HCT116 (cell line): ENCODE results near the gene TRIM69. TPM values are rescaled to one million over a fixed set of nuclear protein-coding genes. Genes with fewer than 3 reads are reported as not detected.

Experiments used
- ATAC-seq: fragments of 200-7000 bp; cut with Tn5 transposase; 2 replicates; pipeline ENCODE4 v1.9.1; 2020; ENCODE audit warnings: mild to moderate bottlenecking, moderate library complexity
- BruUV-seq: library from RNA; stranded (reverse); fragments of 400-500 nt; replicated peaks from 2 replicates; lab custom pipeline; 2021; lab: Mats Ljungman, UMichigan
- CTCF ChIA-PET: fragments of 300-600 bp; sonication (Branson Sonifier 250); formaldehyde crosslinking; loops from one replicate; lab custom pipeline; 2021; ENCODE audit warnings: antibody characterized with exemption; lab: Charles Lee
- POLR2A ChIA-PET: fragments of 300-600, 350-600 bp; sonication (Branson Sonifier 250); formaldehyde crosslinking; loops from one replicate; lab custom pipeline; 2021; ENCODE audit warnings: antibody characterized with exemption; lab: Charles Lee
- RAD21 ChIA-PET, 2 experiments: fragments of 300-600 bp; sonication (Branson Sonifier 250); formaldehyde crosslinking; loops; one replicate each; lab custom pipeline; 2023; ENCODE audit warnings: low total read pairs in 2 of 2; ENCODE audit not compliant: uncharacterized antibody in 2 of 2, unreplicated experiment in 2 of 2, low non-redundant PET in 1 of 2; lab: Charles Lee
- DNase-seq: peaks from one replicate; pipeline ENCODE4 v3.0.0-alpha.2; 2010; ENCODE audit warnings: low read depth, low spot score
- H2AFZ ChIP-seq: fragments of 200-600 bp; shearing (Covaris generic), sonication (generic); 2 replicates; pipeline ENCODE4 v1.6.1; 2017; ENCODE audit warnings: low read depth, mixed run types, mixed read lengths, antibody characterized with exemption, low read length; ENCODE audit not compliant: poor library complexity, severe bottlenecking
- H3K27ac ChIP-seq: 2 replicates; pipeline ENCODE4 v1.5.1; 2012; ENCODE audit warnings: low read depth, low read length
- H3K27me3 ChIP-seq: fragments of 200-600 bp; sonication (generic); 2 replicates; pipeline ENCODE4 v1.6.1; 2016; ENCODE audit warnings: mixed run types, low read length, mixed read lengths; ENCODE audit not compliant: insufficient read depth
- H3K36me3 ChIP-seq, 2 experiments: fragments of 200-500 bp in 1 of 2; fragments of 200-600 bp in 1 of 2; sonication (Bioruptor generic) in 1 of 2; sonication (generic) in 1 of 2; 2 replicates each; pipeline versions ENCODE4 v1.5.1 to v1.6.1; 2014 to 2016; ENCODE audit warnings: low read length in 2 of 2, inconsistent platforms in 1 of 2, mixed read lengths in 1 of 2, mixed run types in 1 of 2; ENCODE audit not compliant: insufficient read depth in 2 of 2, control insufficient read depth in 1 of 2
- H3K4me1 ChIP-seq, 2 experiments: fragments of 200-600 bp in 1 of 2; sonication (generic) in 1 of 2; 2 replicates each; pipeline versions ENCODE4 v1.5.1 to v1.6.1; 2012 to 2017; ENCODE audit warnings: low read length in 2 of 2, inconsistent platforms in 1 of 2, mild to moderate bottlenecking in 1 of 2, mixed read lengths in 1 of 2, mixed run types in 1 of 2, moderate library complexity in 1 of 2; ENCODE audit not compliant: insufficient read depth in 2 of 2, control insufficient read depth in 1 of 2
- H3K4me2 ChIP-seq: fragments of 200-600 bp; sonication (generic); 2 replicates; pipeline ENCODE4 v1.6.1; 2017; ENCODE audit warnings: mixed run types, low read length, mixed read lengths
- H3K4me3 ChIP-seq, 2 experiments: fragments of 200-600 bp in 1 of 2; sonication (generic) in 1 of 2; replicated peaks in 1 of 2; 2 replicates each; pipeline ENCODE4 v1.5.1; 2011 to 2016; ENCODE audit warnings: low read length in 2 of 2, control low read depth in 1 of 2, low read depth in 1 of 2, mild to moderate bottlenecking in 1 of 2, mixed read lengths in 1 of 2, mixed run types in 1 of 2
- H3K79me2 ChIP-seq: fragments of 200-600 bp; sonication (generic); 2 replicates; pipeline ENCODE4 v1.6.1; 2017; ENCODE audit warnings: mild to moderate bottlenecking, mixed run types, low read length, moderate library complexity, mixed read lengths; ENCODE audit not compliant: insufficient read depth
- H3K9ac ChIP-seq: fragments of 200-600 bp; sonication (generic); 2 replicates; pipeline ENCODE4 v1.6.1; 2016; ENCODE audit warnings: low read length, mixed read lengths
- H3K9me2 ChIP-seq: fragments of 200-600 bp; sonication (generic), shearing (Covaris generic); 2 replicates; pipeline ENCODE4 v1.6.1; 2017; ENCODE audit warnings: mixed run types, mild to moderate bottlenecking, moderate library complexity; ENCODE audit not compliant: insufficient read depth
- H3K9me3 ChIP-seq, 2 experiments: fragments of 200-500 bp in 1 of 2; fragments of 200-600 bp in 1 of 2; sonication (Bioruptor generic) in 1 of 2; sonication (generic) in 1 of 2; 2 replicates each; pipeline ENCODE4 v1.6.1; 2014 to 2017; ENCODE audit warnings: low read length in 2 of 2, mixed read lengths in 2 of 2, inconsistent platforms in 1 of 2, low read depth in 1 of 2, mild to moderate bottlenecking in 1 of 2, mixed run types in 1 of 2, moderate library complexity in 1 of 2; ENCODE audit not compliant: control insufficient read depth in 1 of 2, insufficient read depth in 1 of 2
- H4K20me1 ChIP-seq: fragments of 200-600 bp; sonication (generic), shearing (Covaris generic); 2 replicates; pipeline ENCODE4 v1.6.1; 2017; ENCODE audit warnings: mixed run types, mild to moderate bottlenecking, moderate library complexity; ENCODE audit not compliant: insufficient read depth
- CBX3 ChIP-seq: IDR thresholded peaks from 2 replicates; pipeline ENCODE4 v1.6.1; 2012; ENCODE audit warnings: low read depth
- EGR1 ChIP-seq: IDR thresholded peaks from 2 replicates; pipeline ENCODE4 v1.6.1; 2012; ENCODE audit warnings: low read depth
- ELF1 ChIP-seq: IDR thresholded peaks from 2 replicates; pipeline ENCODE4 v1.6.1; 2012; ENCODE audit warnings: low read depth, borderline replicate concordance
- EZH2 ChIP-seq: fragments of 200-600 bp; sonication (generic); IDR thresholded peaks from 2 replicates; pipeline ENCODE4 v1.6.1; 2017; ENCODE audit warnings: antibody characterized with exemption, mixed run types
- FOSL1 ChIP-seq: IDR thresholded peaks from 2 replicates; pipeline ENCODE4 v1.6.1; 2012; ENCODE audit warnings: low read depth
- JUND ChIP-seq: IDR thresholded peaks from 2 replicates; pipeline ENCODE4 v1.6.1; 2012
- POLR2AphosphoS5 ChIP-seq: IDR thresholded peaks from 2 replicates; pipeline ENCODE4 v1.6.1; 2011; ENCODE audit warnings: mild to moderate bottlenecking, low read depth, low read length, moderate library complexity
- RAD21 ChIP-seq: IDR thresholded peaks from 2 replicates; pipeline ENCODE4 v1.6.1; 2012; ENCODE audit warnings: low read depth, mild to moderate bottlenecking
- SIN3A ChIP-seq: IDR thresholded peaks from 2 replicates; pipeline ENCODE4 v1.6.1; 2012; ENCODE audit warnings: low read depth
- SP1 ChIP-seq: IDR thresholded peaks from 2 replicates; pipeline ENCODE4 v1.6.1; 2012; ENCODE audit warnings: low read depth
- YY1 ChIP-seq: IDR thresholded peaks from 2 replicates; pipeline ENCODE4 v1.6.1; 2011; ENCODE audit warnings: low read length, low read depth, moderate library complexity, mild to moderate bottlenecking; ENCODE audit not compliant: insufficient replicate concordance; ENCODE audit errors: extremely low read depth
- ZFX ChIP-seq: fragments of 450-650 bp; IDR thresholded peaks from 2 replicates; pipeline ENCODE4 v1.6.1; 2017
- ZNF274 ChIP-seq: fragments of 200-500 bp; sonication (Bioruptor generic); IDR thresholded peaks from 2 replicates; pipeline ENCODE4 v1.6.1; 2014; ENCODE audit warnings: mild to moderate bottlenecking, low read depth, low read length, inconsistent platforms
- intact Hi-C: fragments of 100-400 bp; cut with micrococcal nuclease; formaldehyde crosslinking; loops from 2 replicates; pipeline ENCODE4 v1.10.0; 2022
- total RNA-seq: library from RNA; stranded (reverse); gene quantifications from one replicate; pipeline ENCODE4 v1.2.1, GENCODE V29; 2021; ENCODE audit not compliant: unreplicated experiment
- TF ChIP-seq, protein P1 (sequence below): IDR thresholded peaks from 2 replicates; pipeline ENCODE4 v1.6.1; 2011; ENCODE audit warnings: mild to moderate bottlenecking, low read length, moderate library complexity; ENCODE audit not compliant: insufficient replicate concordance; ENCODE audit errors: extremely low read depth
- TF ChIP-seq, protein P2 (sequence below): IDR thresholded peaks from 2 replicates; pipeline ENCODE4 v1.6.1; 2012; ENCODE audit warnings: low read depth
- TF ChIP-seq, protein P3 (sequence below), 3 experiments: fragments of 200-600 bp in 1 of 3; sonication (generic) in 1 of 3; IDR thresholded peaks in 2 of 3; conservative IDR thresholded peaks in 1 of 3; 2 replicates each; pipeline ENCODE4 v1.5.1; 2012 to 2017; ENCODE audit warnings: low read depth in 2 of 3, low read length in 2 of 3, antibody characterized with exemption in 1 of 3, borderline replicate concordance in 1 of 3, control low read depth in 1 of 3, mild to moderate bottlenecking in 1 of 3, mixed read lengths in 1 of 3, mixed run types in 1 of 3, moderate library complexity in 1 of 3; ENCODE audit not compliant: insufficient read depth in 1 of 3
- TF ChIP-seq, protein P4 (sequence below): IDR thresholded peaks from 2 replicates; pipeline ENCODE4 v1.6.1; 2012

Gene TRIM69
- total RNA-seq, 1 experiment from 2014 or later = 13.0 TPM

DNA sequence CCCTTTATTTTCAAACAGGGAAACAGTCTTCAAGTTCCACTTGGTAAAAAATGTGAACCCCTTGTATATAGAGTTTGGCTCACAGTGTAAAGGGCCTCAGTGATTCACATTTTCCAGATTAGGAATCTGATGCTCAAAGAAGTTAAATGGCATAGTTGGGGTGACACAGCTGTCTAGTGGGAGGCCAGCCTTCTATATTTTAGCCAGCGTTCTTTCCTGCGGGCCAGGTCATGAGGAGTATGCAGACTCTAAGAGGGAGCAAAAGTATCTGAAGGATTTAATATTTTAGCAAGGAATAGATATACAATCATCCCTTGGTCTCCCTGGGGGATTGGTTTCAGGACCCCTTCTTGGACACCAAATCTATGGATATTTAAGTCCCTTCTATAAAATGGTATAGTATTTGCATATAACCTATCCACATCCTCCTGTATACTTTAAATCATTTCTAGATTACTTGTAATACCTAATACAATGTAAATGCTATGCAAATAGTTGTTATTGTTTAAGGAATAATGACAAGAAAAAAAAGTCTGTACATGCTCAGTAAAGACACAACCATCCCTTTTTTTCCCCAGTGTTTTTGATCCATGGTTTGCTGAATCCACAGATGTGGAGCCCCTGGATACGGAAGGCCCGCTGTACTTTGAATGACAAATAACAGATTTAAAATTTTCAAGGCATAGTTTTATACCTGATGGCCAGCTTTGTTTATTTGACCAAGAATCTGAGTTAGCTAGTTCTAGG is 18.0 kb upstream of the TRIM69 start:
- Histone ChIP-seq H2AFZ (no peak overlapping the region), H3K36me3 (peaks cover 27 to 35% of the 10 kb centered on the region in 2 experiments), H3K9ac (no peak overlapping the region), H3K4me2 (no peak overlapping the region), H3K4me3 (no peak overlapping the region), H3K27me3 (no peaks in the 10 kb centered on the region), H3K9me3 (no peaks in the 10 kb centered on the region), H3K27ac (no peak overlapping the region), H4K20me1 (no peaks in the 10 kb centered on the region), H3K9me2 (no peaks in the 10 kb centered on the region), H3K4me1 (peaks cover 4 to 11% of the 10 kb centered on the region in 2 experiments; a peak in 3 of 4 replicates), H3K79me2 (peaks cover 21% of the 10 kb centered on the region)
- ATAC-seq (no peak), DNase-seq (no peak)
- RAD21 ChIA-PET = no interaction called here
- TF ChIP-seq EGR1 = no peak
- TF ChIP-seq, protein P1, sequence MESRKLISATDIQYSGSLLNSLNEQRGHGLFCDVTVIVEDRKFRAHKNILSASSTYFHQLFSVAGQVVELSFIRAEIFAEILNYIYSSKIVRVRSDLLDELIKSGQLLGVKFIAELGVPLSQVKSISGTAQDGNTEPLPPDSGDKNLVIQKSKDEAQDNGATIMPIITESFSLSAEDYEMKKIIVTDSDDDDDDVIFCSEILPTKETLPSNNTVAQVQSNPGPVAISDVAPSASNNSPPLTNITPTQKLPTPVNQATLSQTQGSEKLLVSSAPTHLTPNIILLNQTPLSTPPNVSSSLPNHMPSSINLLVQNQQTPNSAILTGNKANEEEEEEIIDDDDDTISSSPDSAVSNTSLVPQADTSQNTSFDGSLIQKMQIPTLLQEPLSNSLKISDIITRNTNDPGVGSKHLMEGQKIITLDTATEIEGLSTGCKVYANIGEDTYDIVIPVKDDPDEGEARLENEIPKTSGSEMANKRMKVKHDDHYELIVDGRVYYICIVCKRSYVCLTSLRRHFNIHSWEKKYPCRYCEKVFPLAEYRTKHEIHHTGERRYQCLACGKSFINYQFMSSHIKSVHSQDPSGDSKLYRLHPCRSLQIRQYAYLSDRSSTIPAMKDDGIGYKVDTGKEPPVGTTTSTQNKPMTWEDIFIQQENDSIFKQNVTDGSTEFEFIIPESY = no peak
- TF ChIP-seq SP1 = no peak
- TF ChIP-seq FOSL1 = no peak
- TF ChIP-seq, protein P2, sequence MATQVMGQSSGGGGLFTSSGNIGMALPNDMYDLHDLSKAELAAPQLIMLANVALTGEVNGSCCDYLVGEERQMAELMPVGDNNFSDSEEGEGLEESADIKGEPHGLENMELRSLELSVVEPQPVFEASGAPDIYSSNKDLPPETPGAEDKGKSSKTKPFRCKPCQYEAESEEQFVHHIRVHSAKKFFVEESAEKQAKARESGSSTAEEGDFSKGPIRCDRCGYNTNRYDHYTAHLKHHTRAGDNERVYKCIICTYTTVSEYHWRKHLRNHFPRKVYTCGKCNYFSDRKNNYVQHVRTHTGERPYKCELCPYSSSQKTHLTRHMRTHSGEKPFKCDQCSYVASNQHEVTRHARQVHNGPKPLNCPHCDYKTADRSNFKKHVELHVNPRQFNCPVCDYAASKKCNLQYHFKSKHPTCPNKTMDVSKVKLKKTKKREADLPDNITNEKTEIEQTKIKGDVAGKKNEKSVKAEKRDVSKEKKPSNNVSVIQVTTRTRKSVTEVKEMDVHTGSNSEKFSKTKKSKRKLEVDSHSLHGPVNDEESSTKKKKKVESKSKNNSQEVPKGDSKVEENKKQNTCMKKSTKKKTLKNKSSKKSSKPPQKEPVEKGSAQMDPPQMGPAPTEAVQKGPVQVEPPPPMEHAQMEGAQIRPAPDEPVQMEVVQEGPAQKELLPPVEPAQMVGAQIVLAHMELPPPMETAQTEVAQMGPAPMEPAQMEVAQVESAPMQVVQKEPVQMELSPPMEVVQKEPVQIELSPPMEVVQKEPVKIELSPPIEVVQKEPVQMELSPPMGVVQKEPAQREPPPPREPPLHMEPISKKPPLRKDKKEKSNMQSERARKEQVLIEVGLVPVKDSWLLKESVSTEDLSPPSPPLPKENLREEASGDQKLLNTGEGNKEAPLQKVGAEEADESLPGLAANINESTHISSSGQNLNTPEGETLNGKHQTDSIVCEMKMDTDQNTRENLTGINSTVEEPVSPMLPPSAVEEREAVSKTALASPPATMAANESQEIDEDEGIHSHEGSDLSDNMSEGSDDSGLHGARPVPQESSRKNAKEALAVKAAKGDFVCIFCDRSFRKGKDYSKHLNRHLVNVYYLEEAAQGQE = no peak
- no peak for TF ChIP-seq POLR2AphosphoS5
- TF ChIP-seq ELF1 = no peak
- no peak for TF ChIP-seq EZH2
- no peak for TF ChIP-seq RAD21
- TF ChIP-seq ZFX = no peak
- no peak for TF ChIP-seq SIN3A
- no peak for TF ChIP-seq CBX3
- TF ChIP-seq, protein P3, sequence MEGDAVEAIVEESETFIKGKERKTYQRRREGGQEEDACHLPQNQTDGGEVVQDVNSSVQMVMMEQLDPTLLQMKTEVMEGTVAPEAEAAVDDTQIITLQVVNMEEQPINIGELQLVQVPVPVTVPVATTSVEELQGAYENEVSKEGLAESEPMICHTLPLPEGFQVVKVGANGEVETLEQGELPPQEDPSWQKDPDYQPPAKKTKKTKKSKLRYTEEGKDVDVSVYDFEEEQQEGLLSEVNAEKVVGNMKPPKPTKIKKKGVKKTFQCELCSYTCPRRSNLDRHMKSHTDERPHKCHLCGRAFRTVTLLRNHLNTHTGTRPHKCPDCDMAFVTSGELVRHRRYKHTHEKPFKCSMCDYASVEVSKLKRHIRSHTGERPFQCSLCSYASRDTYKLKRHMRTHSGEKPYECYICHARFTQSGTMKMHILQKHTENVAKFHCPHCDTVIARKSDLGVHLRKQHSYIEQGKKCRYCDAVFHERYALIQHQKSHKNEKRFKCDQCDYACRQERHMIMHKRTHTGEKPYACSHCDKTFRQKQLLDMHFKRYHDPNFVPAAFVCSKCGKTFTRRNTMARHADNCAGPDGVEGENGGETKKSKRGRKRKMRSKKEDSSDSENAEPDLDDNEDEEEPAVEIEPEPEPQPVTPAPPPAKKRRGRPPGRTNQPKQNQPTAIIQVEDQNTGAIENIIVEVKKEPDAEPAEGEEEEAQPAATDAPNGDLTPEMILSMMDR (IDR thresholded peaks at IDR 0.05 in 2 of 3, conservative IDR thresholded peaks at IDR 0.05 in 1 of 3; ENCODE audit: borderline replicate concordance in 1 of 3, insufficient read depth in 1 of 3, low read depth in 2 of 3, low read length in 2 of 3) = no peak
- TF ChIP-seq ZNF274 = no peak
- TF ChIP-seq JUND = no peak
- no peak for TF ChIP-seq YY1
- TF ChIP-seq, protein P4, sequence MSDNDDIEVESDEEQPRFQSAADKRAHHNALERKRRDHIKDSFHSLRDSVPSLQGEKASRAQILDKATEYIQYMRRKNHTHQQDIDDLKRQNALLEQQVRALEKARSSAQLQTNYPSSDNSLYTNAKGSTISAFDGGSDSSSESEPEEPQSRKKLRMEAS = no peak
- POLR2A ChIA-PET = interaction anchor here (1.0 kb wide), 1 partner anchor 9 kb away, joined by 3 read pairs; no protein-coding TSS in a partner anchor
- CTCF ChIA-PET = interaction anchor here (0.6 kb wide), 1 partner anchor 133 kb away, joined by 3 read pairs; no protein-coding TSS in a partner anchor
- BruUV-seq = no TSS peak
- intact Hi-C loops = no loop called here
